ENCODE results near the gene SMPDL3B.

DNA sequence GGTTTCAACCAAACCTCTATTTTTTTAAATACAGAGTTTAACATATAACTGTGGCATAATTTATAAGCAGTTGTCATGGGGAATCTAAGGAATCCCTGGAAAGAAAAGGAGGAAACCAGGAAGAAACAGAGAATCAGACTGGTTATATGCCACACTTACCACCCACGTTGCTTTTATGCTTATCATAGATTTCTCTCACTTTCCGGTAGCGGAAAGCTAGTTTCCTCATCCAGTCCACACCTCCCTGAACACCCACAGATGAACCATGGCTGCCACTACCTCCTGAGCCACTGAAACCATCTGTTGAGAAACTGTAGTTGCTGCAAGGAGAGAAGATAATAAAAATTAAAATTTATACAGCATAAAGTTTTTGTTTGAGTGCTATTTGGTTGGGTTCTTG is 58.4 kb downstream of the SMPDL3B start:
- TF ChIP-seq, protein P1, sequence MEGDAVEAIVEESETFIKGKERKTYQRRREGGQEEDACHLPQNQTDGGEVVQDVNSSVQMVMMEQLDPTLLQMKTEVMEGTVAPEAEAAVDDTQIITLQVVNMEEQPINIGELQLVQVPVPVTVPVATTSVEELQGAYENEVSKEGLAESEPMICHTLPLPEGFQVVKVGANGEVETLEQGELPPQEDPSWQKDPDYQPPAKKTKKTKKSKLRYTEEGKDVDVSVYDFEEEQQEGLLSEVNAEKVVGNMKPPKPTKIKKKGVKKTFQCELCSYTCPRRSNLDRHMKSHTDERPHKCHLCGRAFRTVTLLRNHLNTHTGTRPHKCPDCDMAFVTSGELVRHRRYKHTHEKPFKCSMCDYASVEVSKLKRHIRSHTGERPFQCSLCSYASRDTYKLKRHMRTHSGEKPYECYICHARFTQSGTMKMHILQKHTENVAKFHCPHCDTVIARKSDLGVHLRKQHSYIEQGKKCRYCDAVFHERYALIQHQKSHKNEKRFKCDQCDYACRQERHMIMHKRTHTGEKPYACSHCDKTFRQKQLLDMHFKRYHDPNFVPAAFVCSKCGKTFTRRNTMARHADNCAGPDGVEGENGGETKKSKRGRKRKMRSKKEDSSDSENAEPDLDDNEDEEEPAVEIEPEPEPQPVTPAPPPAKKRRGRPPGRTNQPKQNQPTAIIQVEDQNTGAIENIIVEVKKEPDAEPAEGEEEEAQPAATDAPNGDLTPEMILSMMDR (optimal IDR thresholded peaks at IDR 0.05 in 1 of 3, IDR thresholded peaks at IDR 0.05 in 1 of 3, conservative IDR thresholded peaks at IDR 0.05 in 1 of 3; ENCODE audit: extremely low read depth in 1 of 3, insufficient read depth in 2 of 3, low read length in 3 of 3): no peak
- no peak for TF ChIP-seq EZH2 (IDR thresholded peaks at IDR 0.05; ENCODE audit: low read length)
